Measurements from ENCODE around the gene ATAD5.

DNA sequence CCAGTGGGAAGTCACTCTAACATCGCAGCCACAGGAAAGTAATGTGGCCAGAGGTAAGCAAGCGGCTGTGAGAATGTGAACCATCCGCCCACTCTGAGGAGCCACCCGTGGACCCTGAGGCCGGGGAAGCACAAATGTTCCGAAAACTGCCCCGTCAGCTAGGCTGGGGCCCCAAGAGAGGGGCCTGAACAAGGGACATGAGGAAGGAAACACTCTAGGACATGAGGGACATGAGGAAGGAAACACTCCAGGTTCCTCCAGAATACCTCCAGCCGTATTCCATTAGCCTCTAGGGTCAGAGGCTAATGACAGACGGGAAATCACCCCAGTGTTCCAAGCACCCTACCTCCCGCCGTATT is 74.0 kb downstream of the ATAD5 start:
- TF ChIP-seq CTCF (conservative IDR thresholded peaks at IDR 0.05) (no peak), ZFX (IDR thresholded peaks at IDR 0.05) (no peak)

Measured in C4-2B (cell line).